AG04450 (cell line): ENCODE measurements around the gene CDC42BPA. TPM values are rescaled to one million over a fixed set of nuclear protein-coding genes. Genes with fewer than 3 reads are reported as not detected.

ENCODE experiments used
- CTCF ChIA-PET: fragments of 300-600, 350-600 bp; formaldehyde crosslinking; extraction: SDS; loops from one replicate; lab custom pipeline; 2022; ENCODE audit warnings: antibody characterized with exemption, inconsistent platforms; lab: Charles Lee
- POLR2A ChIA-PET: fragments of 350-600 bp; formaldehyde crosslinking; extraction: SDS; loops from one replicate; lab custom pipeline; 2021; ENCODE audit warnings: antibody characterized with exemption, inconsistent platforms; lab: Yijun Ruan, JAX
- DNase-seq: peaks from one replicate; pipeline ENCODE4 v3.0.0-alpha.2; 2011; ENCODE audit warnings: low read depth, low spot score
- H3K27ac ChIP-seq: one replicate; pipeline ENCODE4 v1.5.1; 2012; ENCODE audit warnings: low read depth, low read length, control low read depth
- H3K27me3 ChIP-seq: one replicate; pipeline ENCODE4 v1.6.0; 2012; ENCODE audit warnings: low read length; ENCODE audit not compliant: control insufficient read depth, insufficient read depth
- H3K4me3 ChIP-seq: 2 replicates; pipeline ENCODE4 v1.5.1; 2011; ENCODE audit warnings: mild to moderate bottlenecking, low read depth, low read length, control low read depth
- H3K9me3 ChIP-seq: 2 replicates; pipeline ENCODE4 v1.5.1; 2012; ENCODE audit warnings: low read length; ENCODE audit not compliant: control insufficient read depth, insufficient read depth
- polyA plus RNA-seq: library from polyadenylated mRNA; depleted of rRNA; stranded (reverse); fragments of >200 nt; gene quantifications from 2 replicates; pipeline ENCODE4 v1.2.3, GENCODE V29; 2011
- TF ChIP-seq, protein P1 (sequence below): IDR thresholded peaks from 2 replicates; pipeline ENCODE4 v1.5.1; 2011; ENCODE audit warnings: low read depth, low read length, control low read depth, inconsistent platforms

The CDC42BPA gene
- polyA plus RNA-seq, 1 experiment = 30.7 TPM

DNA sequence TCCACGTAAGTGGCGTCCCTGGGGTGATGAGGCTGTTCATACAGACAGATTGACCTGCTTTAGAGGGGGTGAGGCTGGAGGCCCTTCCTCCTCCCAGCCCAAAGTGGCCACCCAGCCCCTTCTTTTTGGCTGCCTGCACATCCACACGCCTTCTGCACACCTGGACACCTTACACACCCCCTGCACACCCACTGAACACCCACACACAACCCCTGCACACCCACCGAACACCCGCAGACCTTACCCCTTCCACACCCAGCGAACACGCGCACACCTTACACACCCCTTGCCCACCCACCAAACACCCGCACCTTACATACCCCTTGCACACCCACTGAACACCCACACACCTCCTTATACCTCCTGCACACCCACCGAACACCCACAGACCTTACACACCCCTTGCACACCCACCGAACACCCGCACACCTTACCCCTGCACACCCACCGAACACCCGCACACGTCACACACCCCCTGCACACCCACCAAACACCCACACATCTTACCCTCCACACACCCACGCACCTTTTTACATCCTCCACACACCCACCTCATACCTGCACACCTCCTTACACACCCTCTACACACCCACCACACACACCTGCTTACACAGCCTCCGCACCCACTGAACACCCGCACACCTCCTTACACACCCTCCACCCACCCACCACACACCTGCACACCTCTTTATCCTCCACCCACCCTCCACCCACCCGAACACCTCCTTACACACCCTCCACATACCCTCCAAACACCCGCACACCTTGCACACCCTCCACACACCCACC lies 340.5 kb downstream of the CDC42BPA start:
- ChIA-PET CTCF (no interaction called here), POLR2A (no interaction called here)
- DNase-seq = no peak

DNA sequence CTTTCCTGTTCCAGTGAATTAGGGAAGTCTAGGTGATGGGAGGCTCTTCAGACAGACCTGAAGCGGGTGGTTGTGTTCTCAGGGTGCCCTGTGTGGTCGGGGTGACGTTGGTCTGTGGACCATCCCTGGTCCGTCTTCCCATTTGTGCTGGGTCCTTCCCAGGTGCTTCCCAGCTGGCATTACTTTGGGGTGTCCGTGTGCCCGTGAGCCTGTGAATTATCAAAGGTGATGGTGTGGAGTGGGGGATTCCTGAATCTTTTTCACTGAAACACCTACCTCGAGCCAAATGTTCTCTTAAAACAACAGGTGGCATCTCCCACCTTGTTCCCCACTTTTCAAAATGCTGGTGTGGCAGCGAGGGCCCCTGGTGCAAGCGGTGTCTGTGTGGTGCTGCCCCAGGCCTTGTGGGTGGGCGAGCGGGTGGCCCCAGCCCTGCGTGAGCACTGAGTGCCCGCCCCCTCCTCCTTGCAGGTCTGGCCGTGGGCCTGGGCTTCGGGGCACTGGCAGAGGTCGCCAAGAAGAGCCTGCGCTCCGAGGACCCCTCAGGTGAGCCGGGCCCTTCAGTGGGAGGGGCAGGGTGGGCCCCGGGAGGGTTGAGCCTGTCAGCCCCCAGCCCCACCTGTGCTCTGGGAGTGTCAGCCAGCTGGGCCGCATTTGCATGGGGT lies 341.2 kb downstream of the CDC42BPA start:
- no peak for DNase-seq
- ChIA-PET POLR2A (no interaction called here), CTCF (no interaction called here)
- no peak overlapping the region for H3K27ac ChIP-seq
- TF ChIP-seq, protein P1, sequence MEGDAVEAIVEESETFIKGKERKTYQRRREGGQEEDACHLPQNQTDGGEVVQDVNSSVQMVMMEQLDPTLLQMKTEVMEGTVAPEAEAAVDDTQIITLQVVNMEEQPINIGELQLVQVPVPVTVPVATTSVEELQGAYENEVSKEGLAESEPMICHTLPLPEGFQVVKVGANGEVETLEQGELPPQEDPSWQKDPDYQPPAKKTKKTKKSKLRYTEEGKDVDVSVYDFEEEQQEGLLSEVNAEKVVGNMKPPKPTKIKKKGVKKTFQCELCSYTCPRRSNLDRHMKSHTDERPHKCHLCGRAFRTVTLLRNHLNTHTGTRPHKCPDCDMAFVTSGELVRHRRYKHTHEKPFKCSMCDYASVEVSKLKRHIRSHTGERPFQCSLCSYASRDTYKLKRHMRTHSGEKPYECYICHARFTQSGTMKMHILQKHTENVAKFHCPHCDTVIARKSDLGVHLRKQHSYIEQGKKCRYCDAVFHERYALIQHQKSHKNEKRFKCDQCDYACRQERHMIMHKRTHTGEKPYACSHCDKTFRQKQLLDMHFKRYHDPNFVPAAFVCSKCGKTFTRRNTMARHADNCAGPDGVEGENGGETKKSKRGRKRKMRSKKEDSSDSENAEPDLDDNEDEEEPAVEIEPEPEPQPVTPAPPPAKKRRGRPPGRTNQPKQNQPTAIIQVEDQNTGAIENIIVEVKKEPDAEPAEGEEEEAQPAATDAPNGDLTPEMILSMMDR = no peak
- no peaks in the 10 kb centered on the region; the same call in 1 of the 2 replicates for H3K9me3 ChIP-seq
- H3K4me3 ChIP-seq = no peak overlapping the region
- H3K27me3 ChIP-seq = no peaks in the 10 kb centered on the region

More for the DNA sequence above, 340.5 kb downstream of the CDC42BPA start:
- Histone ChIP-seq H3K4me3 (no peak overlapping the region), H3K27me3 (no peaks in the 10 kb centered on the region), H3K9me3 (no peaks in the 10 kb centered on the region; the same call in 1 of the 2 replicates), H3K27ac (no peak overlapping the region)
- TF ChIP-seq, protein P1 = no peak

GRCh38 chr1:226976276-226976977 lies 341.9 kb downstream of the CDC42BPA start:
- ChIA-PET POLR2A (no interaction called here), CTCF (no interaction called here)
- no peak for DNase-seq
- peaks cover 3% of the 10 kb centered on the region for H3K9me3 ChIP-seq
- TF ChIP-seq, protein P1 = no peak
- H3K27ac ChIP-seq = no peak overlapping the region
- no peak overlapping the region for H3K4me3 ChIP-seq
- H3K27me3 ChIP-seq = no peaks in the 10 kb centered on the region

DNA sequence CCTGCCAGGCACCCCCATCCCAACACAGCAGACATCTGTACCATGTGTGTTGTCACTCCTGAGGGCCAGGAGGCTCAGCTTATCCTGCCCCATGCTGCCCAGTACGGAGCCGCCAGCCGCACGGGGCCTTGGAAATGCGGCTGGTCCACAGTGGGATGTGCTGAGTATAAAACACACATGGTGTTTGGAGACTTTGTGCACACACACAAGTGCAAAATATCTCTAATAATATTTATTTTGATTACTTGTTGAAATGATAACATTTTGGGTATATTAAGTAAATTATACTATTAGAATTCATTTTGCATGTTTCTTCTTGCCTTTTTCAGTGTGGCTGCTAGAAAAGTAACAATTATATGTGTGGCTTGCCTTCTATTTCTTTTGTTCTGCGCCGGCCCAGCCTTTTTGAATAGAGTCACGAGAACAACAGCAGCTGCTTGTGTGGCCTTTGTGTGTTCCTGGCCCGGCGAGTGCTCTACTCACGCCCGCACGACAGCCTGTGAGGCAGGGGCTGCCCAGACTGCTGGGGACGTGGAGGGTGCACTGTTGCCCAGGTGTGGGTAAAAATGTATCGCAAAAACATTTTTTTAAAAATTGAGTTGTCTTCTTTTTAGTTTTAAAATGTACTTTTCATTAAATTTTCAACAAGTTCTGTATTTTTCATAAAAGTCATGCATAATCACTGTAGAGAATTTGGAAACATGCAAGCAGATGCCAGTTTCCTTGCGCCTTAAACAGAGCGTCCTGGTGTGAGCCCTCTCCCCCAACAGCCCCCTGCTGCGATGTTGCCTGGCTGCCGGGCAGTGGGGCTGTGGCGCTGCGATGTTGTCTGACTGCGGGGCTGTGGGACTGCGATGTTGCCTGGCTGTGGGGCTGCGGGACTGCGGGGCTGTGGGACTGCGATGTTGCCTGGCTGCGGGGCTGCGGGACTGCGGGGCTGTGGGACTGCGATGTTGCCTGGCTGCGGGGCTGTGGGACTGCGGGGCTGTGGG lies 342.7 kb downstream of the CDC42BPA start:
- CTCF ChIA-PET = interaction anchor here (1.0 kb wide), 1 partner anchor 18 kb away, joined by 3 read pairs; no protein-coding TSS in a partner anchor
- H3K27ac ChIP-seq = no peak overlapping the region
- TF ChIP-seq, protein P1 = no peak
- H3K27me3 ChIP-seq = no peaks in the 10 kb centered on the region
- no peak overlapping the region for H3K4me3 ChIP-seq
- POLR2A ChIA-PET = no interaction called here
- H3K9me3 ChIP-seq = peaks cover 5% of the 10 kb centered on the region
- DNase-seq = no peak
